Measurements from ENCODE around the gene DAPK1.

DNA sequence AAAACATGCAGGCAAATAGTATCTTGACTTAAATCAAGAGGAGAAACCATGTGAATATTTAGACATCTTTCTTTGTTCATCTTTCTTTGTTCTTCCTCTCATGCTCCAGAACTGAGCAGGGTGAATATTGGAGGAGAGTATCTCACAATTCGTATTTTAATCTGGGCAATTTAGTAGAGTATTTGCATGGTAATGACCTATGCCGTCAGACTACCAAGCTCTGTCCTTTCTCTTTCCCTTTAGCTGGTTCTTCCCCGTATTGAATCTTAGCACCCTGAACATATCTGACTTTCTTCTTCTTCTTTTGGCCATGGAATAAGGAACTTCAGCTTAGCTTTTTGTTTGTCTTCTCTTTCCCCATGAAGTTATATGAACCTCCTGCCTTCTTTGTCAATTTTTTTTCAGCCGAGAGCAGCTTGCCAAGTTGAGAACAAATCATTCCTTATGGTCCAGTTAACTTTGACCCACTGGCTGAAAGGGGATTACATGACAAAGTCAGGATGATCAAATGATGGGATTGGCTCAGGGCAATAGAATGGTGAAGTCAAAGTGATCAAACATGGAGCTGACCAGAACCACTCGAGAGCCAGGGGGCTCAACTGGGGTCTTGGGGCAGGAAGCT, 95.8 kb downstream of the DAPK1 start:
- TF ChIP-seq, protein P1, sequence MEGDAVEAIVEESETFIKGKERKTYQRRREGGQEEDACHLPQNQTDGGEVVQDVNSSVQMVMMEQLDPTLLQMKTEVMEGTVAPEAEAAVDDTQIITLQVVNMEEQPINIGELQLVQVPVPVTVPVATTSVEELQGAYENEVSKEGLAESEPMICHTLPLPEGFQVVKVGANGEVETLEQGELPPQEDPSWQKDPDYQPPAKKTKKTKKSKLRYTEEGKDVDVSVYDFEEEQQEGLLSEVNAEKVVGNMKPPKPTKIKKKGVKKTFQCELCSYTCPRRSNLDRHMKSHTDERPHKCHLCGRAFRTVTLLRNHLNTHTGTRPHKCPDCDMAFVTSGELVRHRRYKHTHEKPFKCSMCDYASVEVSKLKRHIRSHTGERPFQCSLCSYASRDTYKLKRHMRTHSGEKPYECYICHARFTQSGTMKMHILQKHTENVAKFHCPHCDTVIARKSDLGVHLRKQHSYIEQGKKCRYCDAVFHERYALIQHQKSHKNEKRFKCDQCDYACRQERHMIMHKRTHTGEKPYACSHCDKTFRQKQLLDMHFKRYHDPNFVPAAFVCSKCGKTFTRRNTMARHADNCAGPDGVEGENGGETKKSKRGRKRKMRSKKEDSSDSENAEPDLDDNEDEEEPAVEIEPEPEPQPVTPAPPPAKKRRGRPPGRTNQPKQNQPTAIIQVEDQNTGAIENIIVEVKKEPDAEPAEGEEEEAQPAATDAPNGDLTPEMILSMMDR (IDR thresholded peaks at IDR 0.05), result no peak
- no peak for TF ChIP-seq POLR2A (IDR thresholded peaks at IDR 0.05)

Data from testis (tissue), 2 donors.